HEK293 (cell line): ENCODE results near the gene ENO4.

Experiments
- CTCF ChIA-PET: fragments of 350-600 bp; formaldehyde crosslinking; extraction: SDS; loops from one replicate; lab custom pipeline; 2021; ENCODE audit warnings: antibody characterized with exemption; lab: Yijun Ruan, JAX
- POLR2A ChIA-PET: fragments of 300-600 bp; formaldehyde crosslinking; extraction: SDS; loops from one replicate; lab custom pipeline; 2020; ENCODE audit warnings: antibody characterized with exemption, inconsistent platforms; lab: Yijun Ruan, JAX
- H3K27ac ChIP-seq: fragments of 200-500 bp; sonication (Bioruptor generic); 2 replicates; pipeline ENCODE4 v1.5.1; 2014; ENCODE audit warnings: low read depth, low read length, control low read depth, inconsistent platforms; ENCODE audit errors: extremely low read depth
- H3K36me3 ChIP-seq, 2 experiments: fragments of 200-500 bp in 1 of 2; sonication (Bioruptor generic) in 1 of 2; 1 replicate in 1 of 2; 2 replicates in 1 of 2; pipeline ENCODE4 v1.5.1; 2014 to 2017; ENCODE audit warnings: inconsistent platforms in 2 of 2, low read length in 2 of 2; ENCODE audit not compliant: control insufficient read depth in 2 of 2, insufficient read depth in 1 of 2
- H3K4me1 ChIP-seq: fragments of 200-500 bp; sonication (Bioruptor generic); 2 replicates; pipeline ENCODE4 v1.5.1; 2014; ENCODE audit warnings: mild to moderate bottlenecking, low read length, inconsistent platforms; ENCODE audit not compliant: control insufficient read depth, insufficient read depth
- H3K4me3 ChIP-seq: 2 replicates; pipeline ENCODE4 v1.5.1; 2011; ENCODE audit warnings: low read depth, mild to moderate bottlenecking, control low read depth, low read length, moderate library complexity
- H3K9me3 ChIP-seq: fragments of 200-500 bp; sonication (Bioruptor generic); 2 replicates; pipeline ENCODE4 v1.5.1; 2014; ENCODE audit warnings: low read depth, low read length, inconsistent platforms; ENCODE audit not compliant: control insufficient read depth, insufficient read depth
- EGR2 ChIP-seq: fragments of 450-650 bp; formaldehyde crosslinking; IDR thresholded peaks from 2 replicates; pipeline ENCODE4 v1.5.1; 2016; ENCODE audit warnings: low read depth, missing biosample characterization, missing genetic modification characterization
- FEZF1 ChIP-seq: fragments of 450-650 bp; formaldehyde crosslinking; IDR thresholded peaks from 2 replicates; pipeline ENCODE4 v1.5.1; 2016; ENCODE audit warnings: missing biosample characterization, missing genetic modification characterization
- KLF17 ChIP-seq: fragments of 450-650 bp; formaldehyde crosslinking; IDR thresholded peaks from 2 replicates; pipeline ENCODE4 v1.5.1; 2016; ENCODE audit warnings: missing biosample characterization, missing genetic modification characterization
- OVOL3 ChIP-seq: fragments of 450-650 bp; formaldehyde crosslinking; IDR thresholded peaks from 2 replicates; pipeline ENCODE4 v1.5.1; 2016; ENCODE audit warnings: missing biosample characterization, missing genetic modification characterization
- SETDB1 ChIP-seq: IDR thresholded peaks from one replicate; pipeline ENCODE4 v1.6.1; 2017; ENCODE audit warnings: mild to moderate bottlenecking, low read length, moderate library complexity, mixed read lengths; ENCODE audit not compliant: insufficient read length
- TRIM28 ChIP-seq: IDR thresholded peaks from 2 replicates; pipeline ENCODE4 v1.6.1; 2011; ENCODE audit warnings: low read length, control low read depth, borderline replicate concordance
- ZFHX2 ChIP-seq: fragments of 450-650 bp; formaldehyde crosslinking; conservative IDR thresholded peaks from 2 replicates; pipeline ENCODE4 v1.5.1; 2016; ENCODE audit warnings: missing biosample characterization, missing genetic modification characterization
- ZFP41 ChIP-seq: fragments of 450-650 bp; formaldehyde crosslinking; IDR thresholded peaks from 2 replicates; pipeline ENCODE4 v1.5.1; 2016; ENCODE audit warnings: missing biosample characterization, missing genetic modification characterization, borderline replicate concordance
- ZIC2 ChIP-seq: fragments of 450-650 bp; formaldehyde crosslinking; IDR thresholded peaks from 2 replicates; pipeline ENCODE4 v1.5.1; 2016; ENCODE audit warnings: missing biosample characterization, missing genetic modification characterization
- ZNF121 ChIP-seq: fragments of 450-650 bp; formaldehyde crosslinking; IDR thresholded peaks from 2 replicates; pipeline ENCODE4 v1.5.1; 2016; ENCODE audit warnings: missing biosample characterization, missing genetic modification characterization
- ZNF133 ChIP-seq: fragments of 450-650 bp; formaldehyde crosslinking; IDR thresholded peaks from 2 replicates; pipeline ENCODE4 v1.5.1; 2016; ENCODE audit warnings: missing biosample characterization, missing genetic modification characterization
- ZNF140 ChIP-seq: fragments of 450-650 bp; formaldehyde crosslinking; IDR thresholded peaks from 2 replicates; pipeline ENCODE4 v1.5.1; 2016; ENCODE audit warnings: missing biosample characterization, missing genetic modification characterization
- ZNF292 ChIP-seq: fragments of 450-650 bp; formaldehyde crosslinking; IDR thresholded peaks from 2 replicates; pipeline ENCODE4 v1.5.1; 2016; ENCODE audit warnings: low read depth, missing biosample characterization, missing genetic modification characterization, borderline replicate concordance
- ZNF580 ChIP-seq: fragments of 450-650 bp; formaldehyde crosslinking; IDR thresholded peaks from 2 replicates; pipeline ENCODE4 v1.5.1; 2016; ENCODE audit warnings: missing biosample characterization, missing genetic modification characterization
- ZNF624 ChIP-seq: fragments of 450-650 bp; formaldehyde crosslinking; IDR thresholded peaks from 2 replicates; pipeline ENCODE4 v1.5.1; 2017; ENCODE audit warnings: missing biosample characterization, missing genetic modification characterization
- ZNF654 ChIP-seq: fragments of 450-650 bp; formaldehyde crosslinking; IDR thresholded peaks from 2 replicates; pipeline ENCODE4 v1.5.1; 2016; ENCODE audit warnings: low read depth, missing biosample characterization, missing genetic modification characterization
- ZNF776 ChIP-seq: fragments of 450-650 bp; formaldehyde crosslinking; IDR thresholded peaks from 2 replicates; pipeline ENCODE4 v1.5.0; 2017; ENCODE audit warnings: missing biosample characterization, missing genetic modification characterization, borderline replicate concordance
- ZNF837 ChIP-seq: fragments of 450-650 bp; formaldehyde crosslinking; IDR thresholded peaks from 2 replicates; pipeline ENCODE4 v1.5.1; 2016; ENCODE audit warnings: missing biosample characterization, missing genetic modification characterization
- TF ChIP-seq, protein P1 (sequence below): fragments of 450-650 bp; IDR thresholded peaks from 2 replicates; pipeline ENCODE4 v1.5.1; 2018; ENCODE audit warnings: missing biosample characterization, missing genetic modification characterization

Gene ENO4

GRCh38 chr10:116817178-116817577 lies 32.1 kb upstream of the ENO4 start:
- POLR2A ChIA-PET, result no interaction called here
- no peak for TF ChIP-seq ZNF580 (tag by site-specific recombination)
- TF ChIP-seq, all 188 proteins: peak for 0
- Histone ChIP-seq H3K36me3 (no peaks in the 10 kb centered on the region), H3K27ac (no peak overlapping the region), H3K4me1 (no peaks in the 10 kb centered on the region), H3K4me3 (no peak overlapping the region), H3K9me3 (no peaks in the 10 kb centered on the region)
- CTCF ChIA-PET, result interaction anchor here (0.7 to 1.0 kb wide), 3 partner anchors 9 to 29 kb away, joined by 3 to 5 read pairs (median 3); no protein-coding TSS in a partner anchor

DNA sequence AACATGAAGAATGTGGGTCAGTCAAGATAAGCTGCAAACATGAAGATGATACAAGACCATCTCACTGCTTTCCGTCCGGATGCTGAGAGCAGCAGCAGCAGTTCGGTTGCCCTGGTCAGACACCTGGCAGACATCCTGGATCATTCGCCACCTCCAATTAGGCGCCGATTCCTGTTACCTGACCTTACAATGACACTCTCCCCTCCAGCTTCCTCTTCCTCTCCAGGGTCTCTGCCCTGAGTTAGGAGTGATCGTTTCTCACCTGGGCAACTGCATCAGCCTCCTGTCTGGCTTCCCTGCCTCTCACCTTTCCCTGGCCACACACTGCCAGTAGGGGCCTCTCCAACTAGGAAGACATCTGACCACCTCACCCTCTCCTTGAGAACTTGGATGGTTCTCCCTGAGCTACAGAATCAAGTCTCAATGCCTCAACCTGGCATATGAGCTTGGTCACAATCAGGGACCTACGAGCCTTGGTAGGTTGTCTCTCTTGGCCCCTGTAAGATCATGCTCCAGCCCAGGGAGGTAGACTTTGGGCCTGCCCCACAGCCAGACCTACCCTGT lies 31.4 kb upstream of the ENO4 start:
- no peak overlapping the region for H3K4me3 ChIP-seq
- no peaks in the 10 kb centered on the region for H3K4me1 ChIP-seq
- ChIA-PET POLR2A (no interaction called here), CTCF (interaction anchor here (0.7 kb wide), 1 partner anchor 12 kb away, joined by 3 read pairs; no protein-coding TSS in a partner anchor)
- H3K27ac ChIP-seq, result no peak overlapping the region
- H3K9me3 ChIP-seq, result no peaks in the 10 kb centered on the region
- TF ChIP-seq ZNF292 (tag by site-specific recombination) (no peak), ZNF140 (tag by site-specific recombination) (no peak), KLF17 (tag by site-specific recombination) (no peak)
- no peaks in the 10 kb centered on the region for H3K36me3 ChIP-seq

DNA sequence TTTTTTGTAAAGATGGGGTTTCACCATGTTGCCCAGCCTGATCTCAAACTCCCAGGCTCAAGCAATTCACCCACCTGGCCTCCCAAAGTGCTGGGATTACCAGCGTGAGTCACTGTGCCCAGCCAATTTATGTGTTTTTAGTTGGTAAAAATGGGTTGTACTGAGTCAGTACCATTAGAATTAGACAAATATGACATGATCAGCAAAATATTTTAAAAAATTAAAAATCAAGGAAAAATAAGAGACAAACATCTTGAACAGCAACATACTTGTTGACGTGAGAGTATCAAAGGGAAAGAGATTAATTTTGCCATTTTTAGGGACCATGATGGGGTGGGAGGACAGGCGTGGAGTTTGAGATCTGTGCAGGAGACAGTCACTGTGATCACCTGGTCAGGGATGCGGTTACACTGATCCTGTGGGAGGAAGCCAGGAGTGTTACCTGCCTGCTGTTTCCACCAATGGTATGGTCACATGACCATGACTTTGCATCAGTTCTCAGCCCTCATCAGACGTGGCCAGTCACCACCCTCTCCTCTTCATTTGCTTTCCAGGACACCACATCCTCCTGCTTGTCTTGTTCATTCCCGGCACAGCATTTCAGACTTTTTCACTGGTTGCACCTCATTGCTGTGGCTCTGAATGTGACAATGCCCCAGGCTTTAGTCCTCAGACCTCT lies 29.2 kb upstream of the ENO4 start:
- POLR2A ChIA-PET, result no interaction called here
- H3K27ac ChIP-seq, result no peak overlapping the region
- TF ChIP-seq OVOL3 (tag by site-specific recombination) (no peak), ZFP41 (tag by site-specific recombination) (no peak), ZIC2 (no peak), ZNF837 (tag by site-specific recombination) (no peak), ZNF654 (tag by site-specific recombination) (no peak), ZNF776 (tag by site-specific recombination) (no peak)
- H3K9me3 ChIP-seq, result no peaks in the 10 kb centered on the region
- no peaks in the 10 kb centered on the region for H3K36me3 ChIP-seq
- CTCF ChIA-PET, result interaction anchor here (2.6 kb wide), 1 partner anchor 32 kb away, joined by 8 read pairs; no protein-coding TSS in a partner anchor
- no peaks in the 10 kb centered on the region for H3K4me1 ChIP-seq
- no peak overlapping the region for H3K4me3 ChIP-seq

DNA sequence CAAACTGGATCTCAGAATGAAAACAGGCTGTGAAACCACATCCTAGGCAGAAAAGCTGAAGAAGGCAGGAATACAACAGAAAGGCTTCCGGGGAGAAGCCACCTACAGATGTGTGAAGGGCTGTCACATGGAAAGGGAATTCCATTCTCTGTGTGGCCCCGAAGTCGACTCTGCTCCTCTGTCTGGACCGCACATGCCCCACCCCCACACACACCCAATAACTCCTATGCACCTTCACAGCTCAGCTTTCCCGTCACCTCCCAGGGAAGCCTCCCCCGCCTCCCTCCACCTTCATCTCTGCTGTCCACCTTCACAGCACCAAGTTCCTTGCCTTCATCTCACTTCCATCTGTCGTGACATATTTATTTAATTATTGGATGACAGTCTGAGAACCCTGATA lies 23.4 kb upstream of the ENO4 start:
- no peaks in the 10 kb centered on the region for H3K9me3 ChIP-seq
- H3K4me3 ChIP-seq, result no peak overlapping the region
- POLR2A ChIA-PET, result no interaction called here
- H3K36me3 ChIP-seq, result no peaks in the 10 kb centered on the region
- H3K27ac ChIP-seq, result no peak overlapping the region
- no peak for TF ChIP-seq ZNF121 (tag by site-specific recombination)
- TF ChIP-seq ZNF133 (tag by site-specific recombination), result no peak
- no peak for TF ChIP-seq TRIM28
- TF ChIP-seq EGR2 (tag by site-specific recombination), result peak; percentile 42; the same call in 1 of the 2 replicates
- TF ChIP-seq ZNF624 (tag by site-specific recombination), result no peak
- TF ChIP-seq, protein P1, sequence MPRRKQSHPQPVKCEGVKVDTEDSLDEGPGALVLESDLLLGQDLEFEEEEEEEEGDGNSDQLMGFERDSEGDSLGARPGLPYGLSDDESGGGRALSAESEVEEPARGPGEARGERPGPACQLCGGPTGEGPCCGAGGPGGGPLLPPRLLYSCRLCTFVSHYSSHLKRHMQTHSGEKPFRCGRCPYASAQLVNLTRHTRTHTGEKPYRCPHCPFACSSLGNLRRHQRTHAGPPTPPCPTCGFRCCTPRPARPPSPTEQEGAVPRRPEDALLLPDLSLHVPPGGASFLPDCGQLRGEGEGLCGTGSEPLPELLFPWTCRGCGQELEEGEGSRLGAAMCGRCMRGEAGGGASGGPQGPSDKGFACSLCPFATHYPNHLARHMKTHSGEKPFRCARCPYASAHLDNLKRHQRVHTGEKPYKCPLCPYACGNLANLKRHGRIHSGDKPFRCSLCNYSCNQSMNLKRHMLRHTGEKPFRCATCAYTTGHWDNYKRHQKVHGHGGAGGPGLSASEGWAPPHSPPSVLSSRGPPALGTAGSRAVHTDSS (tag by site-specific recombination), result no peak
- TF ChIP-seq ZFHX2 (tag by site-specific recombination), result peak; percentile 43
- TF ChIP-seq SETDB1, result no peak
- no peak for TF ChIP-seq FEZF1 (tag by site-specific recombination)
- TF ChIP-seq, all 188 proteins: peak for 2
- CTCF ChIA-PET, result interaction anchor here (0.9 kb wide), 1 partner anchor 9 kb away, joined by 5 read pairs; no protein-coding TSS in a partner anchor
- H3K4me1 ChIP-seq, result peaks cover 9% of the 10 kb centered on the region
